GM18861 (cell line): Measurements from ENCODE around the gene PTTG1.
A peak's percentile ranks its signal among the peaks of the same experiment; 100 is the strongest.

Experiments
- ATAC-seq: cut with Tn5 transposase; IDR thresholded peaks from one replicate; pipeline ENCODE4 v1.9.1; 2021; ENCODE audit not compliant: unreplicated experiment

PTTG1 gene

GRCh38 chr5:160421625-160422258 lies at the start of gene PTTG1:
Gene PTTG1 (plus strand): TSS chr5:160421855. CDS start chr5:160422313, 458 bp downstream.
- peak; percentile 52 for ATAC-seq

DNA sequence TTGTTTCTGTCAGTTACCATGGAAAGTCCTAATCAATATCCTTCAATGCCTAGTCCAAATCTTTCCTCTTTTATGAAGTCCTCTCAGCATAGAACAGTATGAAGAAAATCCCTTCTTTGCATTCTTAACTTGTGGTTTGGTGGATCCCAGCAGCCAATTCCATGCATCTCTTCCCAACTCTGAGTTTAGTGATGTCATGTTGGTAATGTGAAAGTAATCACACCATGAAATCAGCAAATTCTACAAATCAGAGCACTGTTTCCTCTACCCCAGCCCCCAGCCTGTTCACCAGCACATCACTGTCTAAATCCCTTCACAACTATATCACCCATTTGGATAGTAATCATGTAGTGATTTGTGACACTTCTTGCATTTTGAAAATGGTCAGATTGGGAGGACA lies 46.5 kb upstream of the PTTG1 start:
- ATAC-seq = no peak

DNA sequence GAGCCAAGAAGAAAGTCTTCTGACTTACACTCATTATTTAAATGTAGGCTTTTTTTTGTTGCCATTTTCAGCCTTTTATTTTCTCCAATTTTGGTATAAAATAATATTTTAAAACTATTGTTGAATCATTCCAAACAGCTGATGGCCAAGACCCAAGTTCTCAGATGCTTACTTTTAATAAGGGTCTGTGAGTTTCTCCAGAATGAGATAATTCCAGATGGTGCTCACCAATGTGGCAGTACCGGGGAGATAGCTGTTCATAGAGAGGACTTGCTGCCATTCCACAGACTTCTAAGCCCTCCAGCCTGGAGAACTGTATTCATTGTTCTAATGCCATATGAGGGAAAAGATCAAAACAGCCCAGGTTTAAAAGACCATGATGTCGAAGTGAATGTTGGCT lies 46.0 kb upstream of the PTTG1 start:
- no peak for ATAC-seq

DNA sequence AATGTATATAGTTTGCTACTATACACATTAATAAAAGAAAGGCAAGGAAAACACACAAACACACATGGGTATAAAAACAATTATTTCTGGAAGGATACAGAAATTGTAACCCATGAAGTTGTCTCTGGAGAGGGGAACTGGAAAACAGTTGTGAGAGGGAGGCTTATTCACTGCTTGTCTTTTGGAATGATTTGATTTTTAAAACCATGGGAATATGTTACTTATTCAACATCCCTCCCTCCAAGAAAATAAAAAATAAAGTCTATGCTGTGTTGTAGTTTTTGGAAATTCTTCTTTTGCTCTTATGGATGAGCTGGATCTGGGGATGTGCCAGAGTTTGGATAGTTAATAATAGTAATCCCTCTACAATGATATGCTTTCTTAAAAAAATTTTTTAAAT lies 45.2 kb upstream of the PTTG1 start:
- ATAC-seq = no peak

DNA sequence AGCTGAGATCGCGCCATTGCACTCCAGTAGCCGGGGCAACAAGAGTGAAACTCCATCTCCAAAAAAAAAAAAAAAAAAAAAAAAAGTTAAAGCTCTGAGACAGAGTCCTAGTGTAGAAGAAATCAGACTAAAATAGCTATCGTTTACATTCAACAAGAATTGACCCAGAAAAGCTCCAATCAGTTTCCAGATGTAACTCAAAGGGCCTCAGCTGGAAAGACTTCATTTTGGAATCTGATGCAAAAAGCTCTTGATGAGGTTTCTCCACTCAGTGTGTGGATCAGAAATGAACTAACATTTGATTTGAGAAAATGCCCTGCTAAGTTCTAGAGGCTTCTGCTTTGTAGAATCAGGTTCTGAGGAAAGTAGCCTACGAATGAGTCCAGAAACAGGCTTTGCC lies 44.0 kb upstream of the PTTG1 start:
- no peak for ATAC-seq

DNA sequence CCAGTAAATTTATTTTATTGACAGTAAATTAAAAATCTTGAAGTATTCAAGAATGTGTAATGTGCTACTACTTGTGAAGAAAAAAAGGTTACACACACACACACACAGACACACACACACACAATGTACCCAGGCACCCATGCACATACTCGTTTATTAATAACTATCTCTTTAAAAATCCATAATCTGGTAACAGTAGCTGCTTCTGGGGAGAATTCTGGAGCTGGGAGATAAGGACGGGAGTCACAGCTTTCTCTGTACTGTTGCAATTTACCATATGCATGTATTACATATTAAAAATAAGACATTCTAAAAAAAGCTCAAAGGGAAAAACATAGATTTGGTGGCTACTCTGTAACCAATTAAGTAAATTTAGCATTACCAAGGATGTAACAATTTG lies 43.3 kb upstream of the PTTG1 start:
- ATAC-seq = no peak

- no peak for ATAC-seq
Observed at GRCh38 chr5:160379511-160379910, 42.1 kb upstream of the PTTG1 start.

GRCh38 chr5:160380041-160380440 lies 41.6 kb upstream of the PTTG1 start:
- ATAC-seq = no peak

- ATAC-seq = no peak
Observed at GRCh38 chr5:160382346-160382745, 39.3 kb upstream of the PTTG1 start.

- no peak for ATAC-seq
Observed at GRCh38 chr5:160384681-160385080, 37.0 kb upstream of the PTTG1 start.

DNA sequence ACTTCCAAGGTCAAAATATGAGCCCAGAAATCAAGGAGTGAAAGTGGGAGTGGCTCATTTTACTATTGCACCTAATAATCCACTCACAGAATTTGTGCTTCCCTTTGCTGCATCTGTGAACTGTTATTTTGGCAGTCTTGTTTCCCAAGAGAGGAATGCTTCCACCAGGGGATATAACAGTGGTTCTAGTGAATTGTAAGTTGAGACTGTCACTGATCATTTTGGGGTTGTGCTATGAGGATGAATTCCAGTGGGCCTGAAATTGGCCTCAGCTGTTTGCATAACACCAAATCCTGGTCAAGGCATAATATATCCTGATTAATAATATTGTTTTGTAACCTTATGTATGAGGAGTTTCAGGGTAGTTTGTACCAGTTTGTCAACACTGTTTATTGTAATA lies 36.2 kb upstream of the PTTG1 start:
- no peak for ATAC-seq

- no peak for ATAC-seq
Observed at GRCh38 chr5:160387445-160387844, 34.2 kb upstream of the PTTG1 start.

GRCh38 chr5:160390787-160391696 lies 30.6 kb upstream of the PTTG1 start:
- ATAC-seq = no peak

GRCh38 chr5:160395111-160395510 lies 26.5 kb upstream of the PTTG1 start:
- no peak for ATAC-seq

DNA sequence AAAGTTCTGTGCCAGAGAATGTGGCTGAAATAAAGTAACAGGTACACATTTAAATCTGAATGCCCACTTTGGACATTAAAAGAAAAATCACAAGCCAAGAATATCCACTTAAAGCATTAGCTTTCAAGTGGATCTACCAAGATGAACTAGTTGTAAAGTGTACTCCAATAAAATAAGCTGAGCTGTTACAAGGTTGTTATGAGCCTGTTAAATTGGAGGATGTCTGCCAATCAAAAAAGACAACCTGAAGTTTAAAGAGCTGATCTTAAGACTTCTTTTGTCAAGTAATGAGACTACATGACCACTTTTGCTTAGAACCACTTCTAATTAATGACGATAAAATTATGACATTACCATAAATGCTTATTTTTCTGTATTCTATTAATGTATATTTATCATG lies 24.2 kb upstream of the PTTG1 start:
- no peak for ATAC-seq

DNA sequence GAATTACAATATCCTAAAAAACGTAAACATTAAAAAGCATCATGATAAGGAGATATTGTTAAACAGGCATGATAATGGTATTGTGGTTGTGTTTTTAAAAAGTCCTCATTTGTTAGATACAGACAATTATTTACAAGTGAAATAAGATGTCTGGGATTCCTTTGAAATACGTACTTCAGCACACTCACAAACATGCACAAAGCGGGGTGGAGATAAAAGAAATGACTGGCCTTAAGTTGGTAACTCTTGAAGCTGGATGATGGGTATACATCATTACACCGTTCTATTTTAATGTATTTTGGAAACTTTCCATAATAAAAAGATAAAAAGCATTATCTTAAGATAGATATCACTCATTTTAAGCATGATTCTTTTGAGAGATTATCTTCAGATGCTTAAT lies 22.8 kb upstream of the PTTG1 start:
- ATAC-seq = no peak

GRCh38 chr5:160399402-160400353 lies 22.0 kb upstream of the PTTG1 start, which contains the start of gene FAM200C:
Gene FAM200C (minus strand): TSS chr5:160400054. CDS start chr5:160395490, 4,564 bp downstream.
- ATAC-seq = peak; percentile 77

GRCh38 chr5:160418561-160419457 lies 2.8 kb upstream of the PTTG1 start, which contains the start of gene SLU7:
Gene SLU7 (minus strand): TSS chr5:160419081. CDS start chr5:160415294, 3,787 bp downstream.
- peak; percentile 53 for ATAC-seq

DNA sequence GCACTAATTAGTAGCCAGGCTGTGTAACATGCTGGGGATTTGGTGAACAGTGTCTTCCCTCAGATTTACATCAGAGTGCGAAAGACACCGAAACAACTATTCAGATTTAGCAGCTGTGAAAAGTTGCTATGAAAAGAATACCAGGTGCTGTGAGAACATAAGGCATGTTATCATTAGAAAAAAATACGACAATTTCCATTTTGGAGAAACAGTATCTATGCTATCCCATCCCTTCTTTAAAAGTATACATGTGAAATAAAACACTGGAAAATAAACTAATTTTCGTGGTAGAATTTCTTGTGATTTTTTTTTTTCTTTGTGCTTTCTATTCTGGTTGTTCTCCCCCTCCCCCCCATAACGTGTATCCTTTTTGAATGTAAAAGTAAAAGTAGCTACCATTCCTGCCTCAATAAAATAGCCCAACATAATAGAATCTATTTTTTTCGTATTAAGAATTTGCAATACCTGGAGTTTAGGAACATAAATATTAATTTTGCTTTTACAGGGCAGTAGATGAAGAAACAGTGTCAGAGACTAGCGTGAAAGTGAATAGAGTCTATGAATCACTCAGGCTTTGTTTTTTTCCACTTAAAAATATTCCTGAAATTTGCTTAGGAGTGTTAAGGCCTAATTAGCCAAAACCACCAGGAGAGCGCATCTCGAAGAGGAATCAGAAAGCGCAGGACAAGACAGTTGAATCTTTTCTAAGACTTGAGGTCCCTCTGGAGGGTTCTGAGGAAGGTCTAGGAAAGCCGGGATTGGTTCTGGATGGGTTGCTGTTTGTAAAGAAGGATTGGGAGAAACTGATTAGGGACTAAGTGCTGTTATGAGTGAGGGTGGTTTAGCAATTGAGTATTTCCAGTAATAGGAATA lies 2.0 kb upstream of the PTTG1 start:
- ATAC-seq = no peak
